ENCODE measurements around the gene POU6F1.

GRCh38 chr12:51218607-51219161, 822 bp upstream of the POU6F1 start:
- TF ChIP-seq CTCF (conservative IDR thresholded peaks at IDR 0.05 in 1 of 2, IDR thresholded peaks at IDR 0.05 in 1 of 2; ENCODE audit: extremely low read depth in 1 of 2, insufficient read depth in 1 of 2, low read depth in 1 of 2, low read length in 2 of 2), result no peak
- TF ChIP-seq EZH2 (IDR thresholded peaks at IDR 0.05; ENCODE audit: borderline replicate concordance, low read length), result no peak
